A673 (cell line): ENCODE results near the gene ELOVL6. TPM values are rescaled to one million over a fixed set of nuclear protein-coding genes. Genes with fewer than 3 reads are reported as not detected.

Source experiments
- BruUV-seq: library from RNA; stranded (reverse); fragments of 400-500 nt; replicated peaks from 2 replicates; lab custom pipeline; 2021; lab: Mats Ljungman, UMichigan
- CTCF ChIA-PET: fragments of 300-600 bp; sonication (Branson Sonifier 250); formaldehyde crosslinking; loops from one replicate; lab custom pipeline; 2022; ENCODE audit warnings: antibody characterized with exemption; lab: Charles Lee
- POLR2A ChIA-PET: fragments of 300-600 bp; sonication (Branson Sonifier 250); formaldehyde crosslinking; loops from one replicate; lab custom pipeline; 2022; ENCODE audit warnings: antibody characterized with exemption; ENCODE audit not compliant: low non-redundant PET; lab: Charles Lee
- DNase-seq: peaks from one replicate; pipeline ENCODE4 v3.0.0-alpha.2; 2015; ENCODE audit warnings: low spot score
- H3K27ac ChIP-seq: fragments of 200-600 bp; sonication (generic); 2 replicates; pipeline ENCODE4 v1.5.1; 2016; ENCODE audit warnings: mixed run types, low read depth, mild to moderate bottlenecking, mixed read lengths, antibody characterized with exemption, low read length; ENCODE audit not compliant: poor library complexity, severe bottlenecking
- H3K27me3 ChIP-seq: fragments of 200-600 bp; sonication (generic); replicated peaks from 2 replicates; pipeline ENCODE4 v1.6.1; 2017; ENCODE audit warnings: mixed run types, low read depth, mild to moderate bottlenecking, mixed read lengths, antibody characterized with exemption, low read length; ENCODE audit not compliant: insufficient read depth, poor library complexity
- H3K36me3 ChIP-seq: fragments of 200-600 bp; sonication (generic); 2 replicates; pipeline ENCODE4 v1.6.1; 2016; ENCODE audit warnings: mixed run types, mild to moderate bottlenecking, mixed read lengths, antibody characterized with exemption, low read length; ENCODE audit not compliant: insufficient read depth, poor library complexity, severe bottlenecking
- H3K4me1 ChIP-seq: fragments of 200-600 bp; sonication (generic); 2 replicates; pipeline ENCODE4 v1.6.1; 2017; ENCODE audit warnings: mixed run types, mild to moderate bottlenecking, mixed read lengths, antibody characterized with exemption, low read length; ENCODE audit not compliant: insufficient read depth, poor library complexity, severe bottlenecking
- H3K4me3 ChIP-seq: fragments of 200-600 bp; sonication (generic); 2 replicates; pipeline ENCODE4 v1.5.1; 2016; ENCODE audit warnings: low read depth, mixed run types, mild to moderate bottlenecking, mixed read lengths, low read length; ENCODE audit not compliant: poor library complexity, severe bottlenecking
- H3K9me3 ChIP-seq: fragments of 200-600 bp; sonication (generic); 2 replicates; pipeline ENCODE4 v1.6.1; 2016; ENCODE audit warnings: mixed run types, low read depth, mild to moderate bottlenecking, mixed read lengths, antibody characterized with exemption, low read length; ENCODE audit not compliant: poor library complexity, severe bottlenecking
- CTCF ChIP-seq: fragments of 300-800, 200-600 bp; sonication (generic); conservative IDR thresholded peaks from 2 replicates; pipeline ENCODE4 v1.5.1; 2017; ENCODE audit warnings: low read depth, mild to moderate bottlenecking, antibody characterized with exemption, low read length, moderate library complexity, mixed read lengths
- EZH2 ChIP-seq: fragments of 200-600 bp; sonication (generic); IDR thresholded peaks from 2 replicates; pipeline ENCODE4 v1.6.1; 2017; ENCODE audit warnings: borderline replicate concordance, low read depth, mild to moderate bottlenecking, mixed read lengths, antibody characterized with exemption, low read length; ENCODE audit not compliant: poor library complexity, severe bottlenecking
- intact Hi-C: fragments of 100-400 bp; cut with micrococcal nuclease; formaldehyde crosslinking; loops from one replicate; pipeline ENCODE4 v1.10.0; 2022; ENCODE audit not compliant: unreplicated experiment
- total RNA-seq: library from RNA; stranded (reverse); gene quantifications from 2 replicates; pipeline ENCODE4 v1.2.3, GENCODE V29; 2021

ELOVL6 gene
- total RNA-seq, 1 experiment from 2014 or later: 50.0 TPM

- no peaks in the 10 kb centered on the region for H3K4me1 ChIP-seq
- ChIA-PET POLR2A (no interaction called here), CTCF (interaction anchor here (0.6 kb wide), 1 partner anchor 518 kb away, joined by 5 read pairs; no protein-coding TSS in a partner anchor)
- DNase-seq: peak; percentile 74
- intact Hi-C loops: loop anchor here (1.0 kb wide), 1 partner anchor 517 kb away; no protein-coding TSS in a partner anchor
- H3K27me3 ChIP-seq: no peaks in the 10 kb centered on the region
- no peaks in the 10 kb centered on the region for H3K36me3 ChIP-seq
- H3K27ac ChIP-seq: no peak overlapping the region
- H3K9me3 ChIP-seq: no peaks in the 10 kb centered on the region
- BruUV-seq: no TSS peak
- H3K4me3 ChIP-seq: no peak overlapping the region
- no peak for TF ChIP-seq EZH2
- peak; percentile 68 for TF ChIP-seq CTCF
Observed at GRCh38 chr4:109998867-109999584, 199.4 kb downstream of the ELOVL6 start.

GRCh38 chr4:109996526-109996925 is 201.9 kb downstream of the ELOVL6 start:
- TF ChIP-seq EZH2 (no peak), CTCF (no peak)
- BruUV-seq: no TSS peak
- intact Hi-C loops: no loop called here
- Histone ChIP-seq H3K27me3 (no peaks in the 10 kb centered on the region), H3K27ac (no peak overlapping the region), H3K4me3 (no peak overlapping the region), H3K36me3 (no peaks in the 10 kb centered on the region), H3K4me1 (peaks cover 8% of the 10 kb centered on the region), H3K9me3 (no peaks in the 10 kb centered on the region)
- ChIA-PET POLR2A (no interaction called here), CTCF (no interaction called here)
- no peak for DNase-seq
